GM23248 (cell line): ENCODE results near the gene FEM1B. TPM values are rescaled to one million over a fixed set of nuclear protein-coding genes. Genes with fewer than 3 reads are reported as not detected.
A peak's percentile ranks its signal among the peaks of the same experiment; 100 is the strongest.

Experiments
- DNase-seq: peaks from one replicate; pipeline ENCODE4 v3.0.0-alpha.2; 2015
- H2AFZ ChIP-seq: fragments of 200-600 bp; sonication (generic); 2 replicates; pipeline ENCODE4 v1.6.1; 2016; ENCODE audit warnings: antibody characterized with exemption
- H3F3A ChIP-seq: fragments of 200-600 bp; sonication (generic); 2 replicates; pipeline ENCODE4 v1.6.1; 2016; ENCODE audit warnings: mild to moderate bottlenecking, antibody characterized with exemption, mixed run types; ENCODE audit not compliant: insufficient read depth
- H3K27ac ChIP-seq: fragments of 200-600 bp; sonication (generic); 2 replicates; pipeline ENCODE4 v1.5.1; 2016; ENCODE audit warnings: mild to moderate bottlenecking
- H3K27me3 ChIP-seq: fragments of 200-600 bp; sonication (generic); replicated peaks from 2 replicates; pipeline ENCODE4 v1.6.1; 2016; ENCODE audit warnings: mild to moderate bottlenecking; ENCODE audit not compliant: insufficient read depth
- H3K36me3 ChIP-seq: fragments of 200-600 bp; sonication (generic); 2 replicates; pipeline ENCODE4 v1.6.1; 2016; ENCODE audit warnings: low read depth, mild to moderate bottlenecking
- H3K4me1 ChIP-seq: fragments of 200-600 bp; sonication (generic); 2 replicates; pipeline ENCODE4 v1.6.1; 2016; ENCODE audit warnings: mild to moderate bottlenecking; ENCODE audit not compliant: insufficient read depth
- H3K4me2 ChIP-seq: fragments of 200-600 bp; sonication (generic); one replicate; pipeline ENCODE4 v1.6.1; 2016; ENCODE audit warnings: mild to moderate bottlenecking; ENCODE audit not compliant: unreplicated experiment
- H3K4me3 ChIP-seq: fragments of 200-600 bp; sonication (generic); 2 replicates; pipeline ENCODE4 v1.5.1; 2016; ENCODE audit warnings: mild to moderate bottlenecking
- H3K79me2 ChIP-seq: fragments of 200-600 bp; sonication (generic); 2 replicates; pipeline ENCODE4 v1.6.1; 2016; ENCODE audit warnings: mild to moderate bottlenecking; ENCODE audit not compliant: insufficient read depth
- H3K9ac ChIP-seq: fragments of 200-600 bp; sonication (generic); 2 replicates; pipeline ENCODE4 v1.6.1; 2016; ENCODE audit warnings: mild to moderate bottlenecking
- H3K9me2 ChIP-seq: fragments of 200-600 bp; sonication (generic); 2 replicates; pipeline ENCODE4 v1.6.1; 2016; ENCODE audit warnings: mixed run types, mild to moderate bottlenecking, moderate library complexity; ENCODE audit not compliant: insufficient read depth
- H3K9me3 ChIP-seq: fragments of 200-600 bp; sonication (generic); one replicate; pipeline ENCODE4 v1.6.1; 2017; ENCODE audit warnings: low read depth
- H4K20me1 ChIP-seq: fragments of 200-600 bp; sonication (generic); 2 replicates; pipeline ENCODE4 v1.6.0; 2016; ENCODE audit not compliant: insufficient read depth
- EZH2 ChIP-seq: fragments of 200-600 bp; sonication (generic); IDR thresholded peaks from 2 replicates; pipeline ENCODE4 v1.6.1; 2018; ENCODE audit warnings: antibody characterized with exemption, mild to moderate bottlenecking; ENCODE audit not compliant: insufficient read depth, poor library complexity, severe bottlenecking
- EZH2phosphoT487 ChIP-seq: fragments of 200-600 bp; sonication (generic); IDR thresholded peaks from 2 replicates; pipeline ENCODE4 v1.6.1; 2018; ENCODE audit warnings: antibody characterized with exemption, moderate library complexity, mild to moderate bottlenecking, low read depth; ENCODE audit not compliant: insufficient read depth
- WGBS, 2 experiments: methylation state at CpG; one replicate each; pipeline ENCODE4 v1.1.6; 2015 to 2017; ENCODE audit warnings: low lambda C conversion rate in 2 of 2, low coverage in 1 of 2; ENCODE audit errors: missing lambda C conversion rate in 2 of 2; 5-methylcytosine and 5-hydroxymethylcytosine counted together
- in situ Hi-C: fragments of 300-500 bp; cut with MboI; formaldehyde crosslinking; loops from 2 replicates; pipeline ENCODE4 v1.15.0; 2020
- polyA plus RNA-seq: library from polyadenylated mRNA; unstranded; fragments of >200 nt; fragmentation: Nextera tagmentation; extraction: Ambion mirVana; gene quantifications from 2 replicates; pipeline ENCODE4 v1.2.1, GENCODE V29; 2016
- total RNA-seq: library from RNA; depleted of rRNA; stranded (reverse); fragments of >200 nt; shearing (Covaris generic); gene quantifications from 2 replicates; pipeline ENCODE4 v1.2.3, GENCODE V29; 2014

Gene FEM1B
- total and polyA plus RNA-seq, 2 experiments from 2014 or later = 15.7 to 36.2 TPM

DNA sequence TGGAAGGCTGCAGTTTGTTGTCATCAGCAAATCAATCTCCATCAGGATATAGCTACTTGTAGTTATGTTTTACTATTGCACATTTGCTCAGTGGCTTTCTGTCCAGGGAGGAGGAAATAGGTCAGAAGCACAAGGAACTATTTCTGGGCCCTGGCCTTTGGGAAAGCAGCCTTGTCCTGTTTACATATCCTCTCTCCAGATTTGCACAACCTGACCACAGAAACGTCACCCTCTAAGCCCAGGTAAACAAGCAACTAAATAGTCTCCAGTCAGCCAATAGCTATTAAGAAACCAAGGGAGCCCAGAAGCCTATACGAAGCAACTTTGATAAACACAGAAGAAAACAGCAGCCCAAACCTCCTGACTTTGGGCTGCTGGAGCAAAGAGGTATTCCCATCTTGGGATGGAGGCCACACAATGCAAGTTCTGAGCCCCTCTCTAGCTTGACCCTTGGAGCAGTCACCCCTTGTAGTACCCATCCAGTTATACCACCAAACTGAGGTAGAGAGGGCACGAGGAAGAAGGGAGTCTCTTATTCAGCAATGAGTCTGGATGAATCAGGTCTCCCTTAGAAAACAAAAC lies 2.3 kb upstream of the FEM1B start:
- H3K27ac ChIP-seq = no peak overlapping the region
- H3K9me3 ChIP-seq = no peaks in the 10 kb centered on the region
- in situ Hi-C loops = no loop called here
- H3K36me3 ChIP-seq = no peaks in the 10 kb centered on the region
- H3K9me2 ChIP-seq = no peaks in the 10 kb centered on the region
- peaks cover 11% of the 10 kb centered on the region; the same call in 1 of the 2 replicates for H4K20me1 ChIP-seq
- no peak overlapping the region for H3K9ac ChIP-seq
- TF ChIP-seq EZH2 = no peak
- TF ChIP-seq EZH2phosphoT487 = no peak
- peaks cover 53% of the 10 kb centered on the region for H3K4me1 ChIP-seq
- WGBS, 2 experiments = 65 to 77% methylated on average over 3 of the region's 3 CpGs
- peaks cover 60% of the 10 kb centered on the region for H3F3A ChIP-seq
- DNase-seq = no peak
- H3K4me2 ChIP-seq = no peak overlapping the region
- no peaks in the 10 kb centered on the region for H3K27me3 ChIP-seq
- peaks cover 46% of the 10 kb centered on the region for H3K79me2 ChIP-seq
- H2AFZ ChIP-seq = no peak overlapping the region
- H3K4me3 ChIP-seq = no peak overlapping the region

DNA sequence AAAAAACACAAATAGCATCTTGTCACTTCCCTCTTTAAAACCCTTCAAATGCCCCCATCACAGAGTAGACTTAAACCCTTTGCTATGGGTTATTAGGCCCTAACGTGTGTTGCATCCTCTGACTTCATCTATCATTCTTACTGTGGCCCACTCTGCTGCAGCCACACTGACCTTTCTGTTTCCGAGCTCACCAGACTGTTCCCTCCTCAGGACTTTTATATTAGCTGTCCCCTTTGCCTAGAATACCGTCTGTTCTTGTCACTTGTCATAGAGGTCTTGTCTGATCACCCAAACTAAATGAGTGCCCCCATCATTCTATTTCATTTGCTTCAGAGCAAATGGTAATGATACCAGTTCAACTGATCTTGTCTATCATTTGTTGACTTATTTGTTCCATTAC lies 877 bp upstream of the FEM1B start:
- H3K4me1 ChIP-seq = peaks cover 52% of the 10 kb centered on the region
- in situ Hi-C loops = no loop called here
- 23% methylated on average over 3 of the region's 3 CpGs for WGBS, 2 experiments

DNA sequence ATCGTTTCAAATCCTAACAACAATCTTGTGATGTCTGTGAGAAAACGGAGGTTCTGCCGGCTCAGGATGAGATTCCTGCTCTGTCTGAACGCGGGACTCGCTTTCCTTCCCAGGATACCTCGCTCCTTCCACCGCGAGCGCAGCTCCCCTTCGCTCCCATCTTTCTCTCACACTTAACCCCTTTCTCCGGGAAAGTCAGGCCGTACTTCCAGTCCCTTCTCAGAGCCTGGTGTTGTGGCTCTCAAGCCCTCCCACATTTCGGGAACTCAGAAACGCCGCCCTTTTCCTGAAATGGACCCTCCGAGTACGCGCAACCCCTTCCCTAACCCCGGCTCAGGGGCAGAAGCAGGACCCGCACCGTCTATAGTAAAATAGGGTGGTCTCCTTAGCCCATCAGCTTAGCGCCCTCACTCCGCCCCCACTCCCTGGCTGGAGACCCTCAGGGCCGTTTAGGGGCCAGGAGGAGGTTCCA lies 378 bp upstream of the FEM1B start:
- H3K9ac ChIP-seq = peak overlapping the region; percentile 95
- H3K27me3 ChIP-seq = no peaks in the 10 kb centered on the region
- H4K20me1 ChIP-seq = peaks cover 25% of the 10 kb centered on the region; the same call in 1 of the 2 replicates
- WGBS, 2 experiments = 1 to 2% methylated on average over 24 to 25 of the region's 25 CpGs
- peak overlapping the region; percentile 99 for H3K4me3 ChIP-seq
- peaks cover 52% of the 10 kb centered on the region for H3K4me1 ChIP-seq
- H3K27ac ChIP-seq = peak overlapping the region; percentile 95
- no peak for TF ChIP-seq EZH2phosphoT487
- TF ChIP-seq EZH2 = no peak
- peaks cover 65% of the 10 kb centered on the region for H3K79me2 ChIP-seq
- no peaks in the 10 kb centered on the region for H3K9me3 ChIP-seq
- H3F3A ChIP-seq = peaks cover 60% of the 10 kb centered on the region
- H3K9me2 ChIP-seq = no peaks in the 10 kb centered on the region
- H3K36me3 ChIP-seq = no peaks in the 10 kb centered on the region
- DNase-seq = peak; percentile 73
- H3K4me2 ChIP-seq = peak overlapping the region; percentile 97
- in situ Hi-C loops = no loop called here
- H2AFZ ChIP-seq = peak overlapping the region; percentile 97

More for the DNA sequence above, 877 bp upstream of the FEM1B start:
- Histone ChIP-seq H4K20me1 (peaks cover 20% of the 10 kb centered on the region; the same call in 1 of the 2 replicates), H3K9me3 (no peaks in the 10 kb centered on the region), H3K9ac (peak overlapping the region; percentile 95), H2AFZ (peak overlapping the region; percentile 97), H3K79me2 (peaks cover 60% of the 10 kb centered on the region), H3K27me3 (no peaks in the 10 kb centered on the region), H3F3A (peaks cover 61% of the 10 kb centered on the region), H3K4me2 (peak overlapping the region; percentile 97), H3K4me3 (peak overlapping the region; percentile 99), H3K27ac (peak overlapping the region; percentile 95), H3K36me3 (no peaks in the 10 kb centered on the region), H3K9me2 (no peaks in the 10 kb centered on the region)
- TF ChIP-seq EZH2 (no peak), EZH2phosphoT487 (no peak)
- no peak for DNase-seq

DNA sequence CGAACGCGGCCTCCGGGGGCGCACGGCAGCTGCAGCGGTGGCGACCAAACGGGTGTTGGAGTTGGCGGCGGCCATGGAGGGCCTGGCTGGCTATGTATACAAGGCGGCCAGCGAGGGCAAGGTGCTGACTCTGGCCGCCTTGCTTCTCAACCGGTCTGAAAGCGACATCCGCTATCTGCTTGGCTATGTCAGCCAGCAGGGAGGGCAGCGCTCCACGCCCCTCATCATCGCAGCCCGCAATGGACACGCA lies 725 bp downstream of the FEM1B start:
- Histone ChIP-seq H3K4me2 (peak overlapping the region; percentile 100), H3K4me1 (peaks cover 53% of the 10 kb centered on the region), H3K79me2 (peaks cover 76% of the 10 kb centered on the region), H4K20me1 (peaks cover 25% of the 10 kb centered on the region; the same call in 1 of the 2 replicates), H3F3A (peaks cover 49% of the 10 kb centered on the region), H3K27me3 (no peaks in the 10 kb centered on the region), H3K36me3 (no peaks in the 10 kb centered on the region), H3K27ac (peak overlapping the region; percentile 95), H3K9ac (peak overlapping the region; percentile 95), H3K9me3 (no peaks in the 10 kb centered on the region), H3K4me3 (peak overlapping the region; percentile 99), H3K9me2 (no peaks in the 10 kb centered on the region), H2AFZ (peak overlapping the region; percentile 97; the same call in 1 of the 2 replicates)
- no peak for TF ChIP-seq EZH2phosphoT487
- TF ChIP-seq EZH2 = no peak
- 0 to 1% methylated on average over 20 to 22 of the region's 22 CpGs for WGBS, 2 experiments
- DNase-seq = no peak
- in situ Hi-C loops = no loop called here
